ENCODE data around the gene STK32B.
A peak's percentile ranks its signal among the peaks of the same experiment; 100 is the strongest.

The STK32B gene

GRCh38 chr4:5460106-5460801, 409.0 kb downstream of the STK32B start:
- peak; percentile 43 for DNase-seq (ENCODE audit: insufficient read length, low spot score)
- no peak for FAIRE-seq

GRCh38 chr4:5461477-5461876, 410.2 kb downstream of the STK32B start:
- no peak for FAIRE-seq

GRCh38 chr4:5462254-5462835, 411.1 kb downstream of the STK32B start:
- no peak for DNase-seq (ENCODE audit: insufficient read length, low spot score)
- FAIRE-seq, result peak; percentile 83

More at GRCh38 chr4:5461477-5461876, 410.2 kb downstream of the STK32B start:
- no peak for DNase-seq (ENCODE audit: insufficient read length, low spot score)

- DNase-seq (ENCODE audit: insufficient read length, low spot score) (no peak), FAIRE-seq (no peak)
These were observed 411.6 kb downstream of the STK32B start for GRCh38 chr4:5462896-5463295.

GRCh38 chr4:5463361-5463760, 412.1 kb downstream of the STK32B start:
- FAIRE-seq (peak; percentile 59), DNase-seq (ENCODE audit: insufficient read length, low spot score) (no peak)

- FAIRE-seq, result no peak
- DNase-seq (ENCODE audit: insufficient read length, low spot score), result no peak
These were observed 412.8 kb downstream of the STK32B start for GRCh38 chr4:5463936-5464650.

GRCh38 chr4:5465529-5465928, 414.2 kb downstream of the STK32B start:
- no peak for FAIRE-seq
- no peak for DNase-seq (ENCODE audit: insufficient read length, low spot score)

- FAIRE-seq (no peak), DNase-seq (ENCODE audit: insufficient read length, low spot score) (no peak)
These were observed 414.7 kb downstream of the STK32B start for GRCh38 chr4:5465956-5466355.

- DNase-seq (ENCODE audit: insufficient read length, low spot score) (no peak), FAIRE-seq (no peak)
These were observed 415.8 kb downstream of the STK32B start for GRCh38 chr4:5467111-5467510.

GRCh38 chr4:5469151-5469775, 418.0 kb downstream of the STK32B start:
- FAIRE-seq, result no peak
- DNase-seq (ENCODE audit: insufficient read length, low spot score), result no peak

- FAIRE-seq (no peak), DNase-seq (ENCODE audit: insufficient read length, low spot score) (no peak)
These were observed 418.6 kb downstream of the STK32B start for GRCh38 chr4:5469861-5470260.

- FAIRE-seq (no peak), DNase-seq (ENCODE audit: insufficient read length, low spot score) (no peak)
These were observed 419.3 kb downstream of the STK32B start for GRCh38 chr4:5470318-5471198.

- DNase-seq (ENCODE audit: insufficient read length, low spot score) (no peak), FAIRE-seq (no peak)
These were observed 419.9 kb downstream of the STK32B start for GRCh38 chr4:5471206-5471605.

- FAIRE-seq (no peak), DNase-seq (ENCODE audit: insufficient read length, low spot score) (no peak)
These were observed 420.4 kb downstream of the STK32B start for GRCh38 chr4:5471691-5472090.

- DNase-seq (ENCODE audit: insufficient read length, low spot score) (no peak), FAIRE-seq (no peak)
These were observed 420.9 kb downstream of the STK32B start for GRCh38 chr4:5472160-5472591.

- FAIRE-seq, result no peak
- DNase-seq (ENCODE audit: insufficient read length, low spot score), result no peak
These were observed 421.8 kb downstream of the STK32B start for GRCh38 chr4:5473125-5473524.

GRCh38 chr4:5474756-5475155, 423.5 kb downstream of the STK32B start:
- peak; percentile 51 for FAIRE-seq

GRCh38 chr4:5477613-5478012, 426.3 kb downstream of the STK32B start:
- FAIRE-seq (no peak), DNase-seq (ENCODE audit: insufficient read length, low spot score) (no peak)

More at GRCh38 chr4:5474756-5475155, 423.5 kb downstream of the STK32B start:
- peak; percentile 62 for DNase-seq (ENCODE audit: insufficient read length, low spot score)

GRCh38 chr4:5478169-5478568, 426.9 kb downstream of the STK32B start:
- FAIRE-seq, result no peak

GRCh38 chr4:5478697-5479096, 427.4 kb downstream of the STK32B start:
- DNase-seq (ENCODE audit: insufficient read length, low spot score) (no peak), FAIRE-seq (no peak)

More at GRCh38 chr4:5478169-5478568, 426.9 kb downstream of the STK32B start:
- DNase-seq (ENCODE audit: insufficient read length, low spot score), result no peak

Measured in HTR-8/SVneo (cell line).